HepG2 (cell line): ENCODE results near the gene MIA3. TPM values are rescaled to one million over a fixed set of nuclear protein-coding genes. Genes with fewer than 3 reads are reported as not detected.

Source experiments
- BRF2 ChIP-seq: sonication (generic); formaldehyde crosslinking; IDR thresholded peaks from 2 replicates; pipeline ENCODE4 v1.8.1; 2022; ENCODE audit warnings: mild to moderate bottlenecking, missing genetic modification reagents
- CEBPB ChIP-seq: IDR thresholded peaks from 2 replicates; pipeline ENCODE4 v1.6.1; 2011; ENCODE audit warnings: low read depth, low read length, improper control_type of control experiment, borderline replicate concordance
- E2F1 ChIP-seq: sonication (generic); formaldehyde crosslinking; IDR thresholded peaks from 2 replicates; pipeline ENCODE4 v1.5.0; 2020; ENCODE audit warnings: missing genetic modification reagents
- LCORL ChIP-seq, 2 experiments: fragments of 450-650 bp in 1 of 2; sonication (generic) in 1 of 2; formaldehyde crosslinking in 1 of 2; IDR thresholded peaks; 2 replicates each; pipeline versions ENCODE4 v1.5.0 to v1.6.1; 2017 to 2020; ENCODE audit warnings: antibody characterized with exemption in 1 of 2, missing genetic modification reagents in 1 of 2
- MEF2D ChIP-seq: sonication (generic); formaldehyde crosslinking; IDR thresholded peaks from 2 replicates; pipeline ENCODE4 v1.5.1; 2020; ENCODE audit warnings: mild to moderate bottlenecking, missing genetic modification reagents
- NFRKB ChIP-seq: fragments of 450-650 bp; IDR thresholded peaks from 2 replicates; pipeline ENCODE4 v1.6.1; 2017
- SP1 ChIP-seq, 2 experiments: fragments of 450-650 bp in 1 of 2; sonication (generic) in 1 of 2; formaldehyde crosslinking in 1 of 2; IDR thresholded peaks; 2 replicates each; pipeline versions ENCODE4 v1.4.0 to v1.6.1; 2016 to 2020; ENCODE audit warnings: missing genetic modification reagents in 1 of 2
- SRY ChIP-seq: sonication (generic); formaldehyde crosslinking; IDR thresholded peaks from 2 replicates; pipeline ENCODE4 v1.8.0; 2022; ENCODE audit warnings: mild to moderate bottlenecking, missing genetic modification reagents
- TAF1 ChIP-seq: sonication (generic); formaldehyde crosslinking; IDR thresholded peaks from 2 replicates; pipeline ENCODE4 v1.4.0; 2020; ENCODE audit warnings: missing genetic modification reagents
- THAP11 ChIP-seq: IDR thresholded peaks from 2 replicates; pipeline ENCODE4 v1.6.1; 2016; ENCODE audit warnings: missing biosample characterization, missing genetic modification reagents
- YEATS4 ChIP-seq: sonication (generic); formaldehyde crosslinking; IDR thresholded peaks from 2 replicates; pipeline ENCODE4 v1.4.0; 2020; ENCODE audit warnings: missing genetic modification reagents, borderline replicate concordance
- ZFX ChIP-seq: sonication (generic); formaldehyde crosslinking; IDR thresholded peaks from 2 replicates; pipeline ENCODE4 v1.4.0; 2020; ENCODE audit warnings: mild to moderate bottlenecking, low read depth, missing genetic modification reagents, moderate library complexity
- ZHX2 ChIP-seq, 2 experiments: sonication (generic) in 1 of 2; formaldehyde crosslinking in 1 of 2; IDR thresholded peaks; 2 replicates each; pipeline versions ENCODE4 v1.6.1 to v1.9.0; 2014 to 2022; ENCODE audit warnings: antibody characterized with exemption in 1 of 2, borderline replicate concordance in 1 of 2, inconsistent platforms in 1 of 2, low read depth in 1 of 2, missing genetic modification reagents in 1 of 2
- ZNF337 ChIP-seq: sonication (generic); formaldehyde crosslinking; IDR thresholded peaks from 2 replicates; pipeline ENCODE4 v1.5.1; 2020; ENCODE audit warnings: missing genetic modification reagents, low read depth, mild to moderate bottlenecking, borderline replicate concordance
- ZNF34 ChIP-seq: sonication (generic); formaldehyde crosslinking; IDR thresholded peaks from 2 replicates; pipeline ENCODE4 v1.4.0; 2020; ENCODE audit warnings: mild to moderate bottlenecking, missing genetic modification reagents, borderline replicate concordance
- ZNF556 ChIP-seq: sonication (generic); formaldehyde crosslinking; IDR thresholded peaks from 2 replicates; pipeline ENCODE4 v1.4.0; 2020; ENCODE audit warnings: mild to moderate bottlenecking, missing genetic modification reagents, borderline replicate concordance
- ZNF639 ChIP-seq: conservative IDR thresholded peaks from 2 replicates; pipeline ENCODE4 v1.6.1; 2018; ENCODE audit warnings: missing genetic modification reagents
- ZSCAN25 ChIP-seq: sonication (generic); formaldehyde crosslinking; IDR thresholded peaks from 2 replicates; pipeline ENCODE4 v1.8.0; 2022; ENCODE audit warnings: mild to moderate bottlenecking, missing genetic modification reagents
- polyA plus RNA-seq, 8 experiments: library from polyadenylated mRNA; depleted of rRNA in 3 of 8; stranded (reverse) in 7 of 8; unstranded in 1 of 8; fragments of >200 nt; fragmentation: Illumina TruSeq in 4 of 8; extraction: Trizol in 4 of 8; gene quantifications; 2 replicates each; pipeline versions ENCODE4 v1.2.1 to v1.2.3, GENCODE V29; 2011 to 2016; ENCODE audit warnings: low read depth in 4 of 8, missing spikeins in 1 of 8, mixed read lengths in 1 of 8; ENCODE audit not compliant: insufficient read depth in 1 of 8
- total RNA-seq, 5 experiments: library from RNA; depleted of rRNA; stranded (reverse); fragments of >200 nt; fragmentation: Illumina TruSeq; extraction: Trizol; gene quantifications; 2 replicates each; pipeline ENCODE4 v1.2.3, GENCODE V29; 2016; ENCODE audit warnings: low read depth in 1 of 5

The MIA3 gene
- total and polyA plus RNA-seq, 2 of the 13 experiments (the other 11 are each of a cell fraction or from before 2014, with no cell fraction given), result 45.6 to 48.7 TPM

GRCh38 chr1:222712253-222713090 lies 94.6 kb downstream of the MIA3 start, which contains the start of the genes AIDA and BROX (continued):
- TF ChIP-seq TAF1 (CRISPR knock-in tag) (peak; percentile 67), ZSCAN25 (CRISPR knock-in tag) (no peak), ZNF639 (CRISPR knock-in tag) (no peak; the same call in 1 of the 2 replicates), YEATS4 (CRISPR knock-in tag) (peak; percentile 15; the same call in 1 of the 2 replicates), CEBPB (peak; percentile 26; the same call in 1 of the 2 replicates), ZNF337 (CRISPR knock-in tag) (peak; percentile 64; the same call in 1 of the 2 replicates), E2F1 (CRISPR knock-in tag) (peak; percentile 65; the same call in 1 of the 2 replicates), ZHX2 (IDR thresholded peaks at IDR 0.05; ENCODE audit: low read depth) (peak; percentile 96), ZHX2 (CRISPR knock-in tag; IDR thresholded peaks at IDR 0.05; ENCODE audit: borderline replicate concordance) (no peak), ZNF556 (CRISPR knock-in tag) (peak; percentile 34; the same call in 1 of the 2 replicates), ZNF34 (no peak), BRF2 (peak; percentile 56; the same call in 1 of the 2 replicates), ZFX (CRISPR knock-in tag) (peak; percentile 10; the same call in 1 of the 2 replicates), NFRKB (peak; percentile 34; the same call in 1 of the 2 replicates), SRY (CRISPR knock-in tag) (no peak), THAP11 (CRISPR knock-in tag) (peak; percentile 63; the same call in 1 of the 2 replicates), SP1 (IDR thresholded peaks at IDR 0.05) (no peak), SP1 (CRISPR knock-in tag; IDR thresholded peaks at IDR 0.05) (peak; percentile 61; the same call in 1 of the 2 replicates), MEF2D (CRISPR knock-in tag) (0 out of 2 replicates have a peak, but pooled peaks have one; percentile 29), LCORL (IDR thresholded peaks at IDR 0.05) (no peak; the same call in 1 of the 2 replicates), LCORL (CRISPR knock-in tag; IDR thresholded peaks at IDR 0.05) (no peak)
